GM12872 (cell line): ENCODE measurements around the gene PCSK2.

Experiments used
- CTCF ChIP-seq: IDR thresholded peaks from 3 replicates; pipeline ENCODE4 v1.5.1; 2011; ENCODE audit warnings: low read depth, mild to moderate bottlenecking, low read length, moderate library complexity; ENCODE audit not compliant: insufficient read depth

The PCSK2 gene

GRCh38 chr20:17505636-17506517, 279.0 kb downstream of the PCSK2 start:
- no peak for TF ChIP-seq CTCF

- no peak for TF ChIP-seq CTCF
These were observed 280.2 kb downstream of the PCSK2 start for GRCh38 chr20:17507032-17507431.

- no peak for TF ChIP-seq CTCF
These were observed 280.7 kb downstream of the PCSK2 start for GRCh38 chr20:17507531-17507930.

- no peak for TF ChIP-seq CTCF
These were observed 281.9 kb downstream of the PCSK2 start for GRCh38 chr20:17508756-17509155.

- TF ChIP-seq CTCF = no peak
These were observed 283.7 kb downstream of the PCSK2 start for GRCh38 chr20:17510548-17510947.

- no peak for TF ChIP-seq CTCF
These were observed 284.6 kb downstream of the PCSK2 start for GRCh38 chr20:17511401-17511800.

GRCh38 chr20:17513939-17514338, 287.1 kb downstream of the PCSK2 start:
- TF ChIP-seq CTCF = no peak
